HUDEP-2 (cell line): Measurements from ENCODE around the gene BCL2.
"Not testable (repeated sequence)": the region's sequence is repeated elsewhere in the genome, so short reads cannot be mapped to it uniquely, and the experiment has no call there.

Experiments used
- DNase-seq, 76 experiments: peaks; one replicate each; lab custom pipeline; 2025; ENCODE audit not compliant: unreplicated experiment in 76 of 76; lab: John Stamatoyannopoulos, UW

The BCL2 gene

GRCh38 chr18:63319383-63320122, at the start of gene BCL2:
Gene BCL2 (minus strand): TSS chr18:63319769.
- peak in 13 of 76 experiments; percentile 12 to 61 (median 26) for DNase-seq

GRCh38 chr18:63368611-63369010, 49.0 kb upstream of the BCL2 start:
- no peak for DNase-seq

GRCh38 chr18:63367053-63367953, 47.7 kb upstream of the BCL2 start, which contains the start of gene KDSR:
Gene KDSR (minus strand): TSS chr18:63367206. CDS start chr18:63367118, 88 bp downstream.
- peak; percentile 3 to 91 (median 78) for DNase-seq

DNA sequence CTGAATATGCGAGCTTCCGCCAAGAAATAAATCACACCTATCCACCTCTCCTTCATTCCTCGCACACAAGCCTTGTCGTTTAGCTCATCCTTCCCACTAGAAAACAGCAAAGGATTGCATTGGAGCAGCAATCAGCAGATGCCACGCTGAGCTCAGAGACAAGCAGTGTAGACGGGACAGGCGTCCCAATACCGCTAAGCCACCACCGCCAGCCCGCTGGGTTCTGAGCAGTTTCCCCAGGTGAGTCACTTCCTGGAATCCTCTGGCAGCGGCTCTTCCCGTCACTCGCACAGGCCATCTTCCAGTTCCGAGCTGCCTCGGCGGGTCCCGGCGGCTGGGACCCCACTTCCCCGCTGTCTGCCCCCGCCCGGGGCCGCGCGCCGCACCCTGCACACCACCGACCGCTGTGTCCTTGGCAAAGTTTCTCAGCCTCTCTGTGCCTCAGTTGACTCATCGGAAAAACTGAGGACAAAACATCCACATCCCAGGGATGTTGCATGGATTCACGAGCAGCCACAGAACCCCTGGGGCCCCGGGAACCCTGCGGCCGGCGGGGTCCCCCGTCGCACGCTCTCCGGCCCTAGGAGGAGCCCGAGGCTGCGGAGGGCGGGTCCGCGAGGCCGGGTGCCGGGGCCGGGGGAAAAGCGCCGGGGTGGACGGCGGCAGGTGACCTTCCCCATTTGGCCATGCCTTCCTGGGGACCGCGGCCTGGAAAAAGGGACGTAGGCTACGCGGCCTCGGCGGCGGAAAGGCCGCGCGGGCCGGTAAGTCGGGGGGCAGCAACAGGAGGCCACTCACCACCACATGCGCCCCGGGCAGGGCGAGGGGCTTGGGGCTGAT, 46.9 kb upstream of the BCL2 start:
- peak in 23 of 76 experiments; percentile 2 to 52 (median 20) for DNase-seq

- DNase-seq: no peak
Observed at GRCh38 chr18:63365876-63366212, 46.3 kb upstream of the BCL2 start.

DNA sequence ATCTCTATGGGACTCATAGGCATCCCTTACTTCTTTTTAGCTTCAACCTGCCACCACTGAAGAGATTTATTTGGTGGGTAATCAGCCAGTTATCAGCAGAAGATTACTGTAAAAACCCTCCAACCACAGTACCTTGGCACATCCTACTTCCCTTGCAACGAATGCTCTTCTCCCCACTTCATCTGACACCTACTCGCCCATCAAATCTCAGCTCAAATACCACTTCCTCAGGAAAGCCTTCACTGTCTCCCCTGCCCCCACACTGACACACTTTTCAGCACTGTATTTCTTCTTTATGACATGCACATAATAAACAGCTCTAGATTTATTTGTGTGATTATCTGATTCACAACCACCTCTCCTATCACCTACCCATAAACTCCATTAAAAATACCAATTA, 44.4 kb upstream of the BCL2 start:
- DNase-seq: no peak

DNA sequence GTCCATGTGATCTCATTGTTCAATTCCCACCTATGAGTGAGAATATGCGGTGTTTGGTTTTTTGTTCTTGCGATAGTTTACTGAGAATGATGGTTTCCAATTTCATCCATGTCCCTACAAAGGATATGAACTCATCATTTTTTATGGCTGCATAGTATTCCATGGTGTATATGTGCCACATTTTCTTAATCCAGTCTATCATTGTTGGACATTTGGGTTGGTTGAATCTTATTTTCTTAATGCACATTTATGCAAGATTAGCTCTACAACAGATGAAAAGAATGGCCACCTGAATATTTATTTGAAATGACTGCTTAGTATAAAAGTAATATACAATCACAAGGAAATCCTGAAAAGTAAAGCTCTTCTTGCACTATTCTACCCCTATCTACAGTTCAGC, 43.9 kb upstream of the BCL2 start:
- DNase-seq: not testable (repeated sequence)

DNA sequence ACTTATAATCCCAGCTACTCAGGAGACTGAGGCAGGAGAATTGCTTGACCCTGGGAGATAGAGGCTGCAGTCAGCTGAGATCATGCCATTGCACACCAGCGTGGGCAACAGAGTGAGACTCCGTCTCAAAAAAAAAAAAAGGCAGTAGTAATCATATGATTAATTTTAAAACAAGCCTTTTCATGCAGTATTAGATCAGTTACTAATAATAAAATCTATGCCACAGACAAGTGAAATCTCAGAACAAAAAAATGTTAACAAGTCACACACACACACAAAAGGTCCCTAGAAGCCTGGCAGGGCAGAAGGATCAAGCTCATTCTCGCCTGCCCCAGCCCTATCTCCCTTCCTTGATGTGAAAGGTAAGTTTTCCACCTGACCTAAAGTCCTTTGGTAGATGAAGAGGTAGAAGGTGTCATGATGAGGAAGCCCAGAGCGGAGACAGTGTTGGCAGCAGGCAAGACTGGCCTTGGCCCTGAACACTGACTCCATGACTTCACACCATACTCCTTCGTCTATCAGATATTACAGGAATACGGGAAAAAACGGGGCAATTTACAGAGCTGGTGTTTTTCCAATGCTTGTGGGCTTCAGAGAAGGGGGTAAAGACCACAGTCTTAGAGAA, 36.8 kb upstream of the BCL2 start:
- no peak for DNase-seq

- no peak for DNase-seq
Observed at GRCh38 chr18:63350230-63350629, 30.7 kb upstream of the BCL2 start.

GRCh38 chr18:63348508-63349136, 29.1 kb upstream of the BCL2 start:
- DNase-seq: no peak

- DNase-seq: no peak
Observed at GRCh38 chr18:63346480-63347183, 27.1 kb upstream of the BCL2 start.

DNA sequence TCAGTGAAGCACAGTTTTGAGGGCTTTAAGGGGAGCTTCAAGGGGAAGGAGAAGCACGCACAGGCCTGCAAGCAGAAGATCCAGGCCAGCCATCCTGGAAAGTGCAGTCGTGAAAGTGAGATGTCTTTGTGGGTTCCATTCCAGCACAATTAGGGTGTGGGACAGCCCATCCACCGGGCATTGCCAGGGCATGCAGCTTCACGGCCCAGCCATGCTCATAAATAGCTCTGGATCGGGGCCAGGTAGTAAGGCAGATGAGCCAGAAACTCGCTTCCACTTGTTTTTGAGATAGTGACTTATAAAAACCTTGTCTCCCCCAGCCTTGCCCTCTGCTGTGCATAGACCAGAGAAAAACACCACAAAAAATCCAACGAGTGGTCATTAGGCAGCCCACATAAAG, 26.5 kb upstream of the BCL2 start:
- no peak for DNase-seq

DNA sequence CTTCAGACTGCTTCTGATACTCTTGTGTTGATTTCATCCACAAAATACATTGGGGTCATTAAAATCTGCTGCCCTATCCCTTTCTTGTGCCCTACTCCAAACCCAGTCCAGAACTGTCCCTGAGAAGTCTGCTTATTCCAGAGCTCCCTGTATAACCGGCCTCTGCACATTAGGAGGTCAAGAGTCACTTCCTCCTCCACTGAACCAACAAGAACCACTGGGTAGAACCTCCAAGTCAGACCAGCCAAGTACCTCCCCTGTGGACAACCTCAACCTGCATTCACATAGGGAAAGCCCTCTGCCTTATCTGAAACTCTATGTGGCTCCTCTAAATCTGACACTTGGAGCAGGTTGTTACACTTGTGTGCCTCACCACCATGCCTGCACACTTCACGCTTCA, 25.3 kb upstream of the BCL2 start:
- DNase-seq: no peak

- DNase-seq: no peak
Observed at GRCh38 chr18:63344263-63344662, 24.7 kb upstream of the BCL2 start.

DNA sequence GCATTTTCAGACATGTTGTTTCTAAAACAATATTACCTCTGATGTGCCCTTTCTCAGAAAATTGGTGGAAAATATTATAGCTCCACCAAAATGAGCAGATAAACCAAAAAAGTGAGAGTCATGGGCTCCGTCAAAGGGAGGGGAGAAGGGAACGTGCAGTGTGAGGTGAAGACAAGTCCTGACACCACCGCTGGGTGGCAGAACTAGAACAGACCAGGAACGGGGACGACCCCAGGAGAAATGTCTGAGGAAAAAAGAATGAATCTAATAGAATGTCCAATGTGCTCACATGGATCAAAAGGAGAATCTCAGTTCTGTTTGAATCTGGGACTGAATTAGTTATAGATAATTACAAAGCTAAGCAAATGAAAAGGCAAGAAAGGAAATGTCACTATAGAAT, 22.6 kb upstream of the BCL2 start:
- peak in 35 of 76 experiments; percentile 1 to 56 (median 17) for DNase-seq

GRCh38 chr18:63339920-63340484, 20.4 kb upstream of the BCL2 start:
- peak in 34 of 76 experiments; percentile 1 to 48 (median 14) for DNase-seq

DNA sequence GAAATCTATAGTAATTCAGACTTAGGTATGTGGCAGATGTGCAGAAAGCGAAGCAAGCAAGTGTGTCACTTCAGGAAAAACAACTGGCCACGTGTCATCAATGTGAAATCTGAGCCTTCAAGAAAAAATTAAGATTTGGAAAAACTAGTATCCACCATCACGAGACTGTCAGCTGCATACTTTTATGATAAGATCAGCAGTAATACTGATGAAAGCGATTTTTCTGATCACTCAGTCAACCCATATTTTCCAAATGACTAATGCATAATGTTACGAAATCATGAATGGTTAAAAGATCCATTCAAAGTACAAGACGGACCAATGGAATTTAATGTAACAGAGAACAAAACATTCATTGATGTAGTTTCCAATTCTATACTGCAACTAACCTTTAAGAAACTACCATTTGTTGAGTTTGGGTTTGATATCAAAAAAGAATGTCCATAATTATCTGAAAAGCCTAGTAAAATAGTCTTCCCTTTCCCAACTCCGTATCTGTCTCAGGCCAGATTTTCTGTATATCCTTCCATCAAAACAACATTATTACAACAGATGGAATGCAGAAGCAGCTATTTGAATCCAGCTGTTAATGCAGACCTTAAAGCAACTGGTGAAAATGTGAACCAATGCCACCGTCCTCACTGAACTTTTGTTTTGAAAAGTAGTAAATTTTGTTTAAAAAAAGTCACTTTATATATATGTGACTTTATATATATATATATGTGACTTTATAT, 17.0 kb upstream of the BCL2 start:
- DNase-seq: no peak

- DNase-seq: no peak
Observed at GRCh38 chr18:63331105-63331504, 11.5 kb upstream of the BCL2 start.
